ENCODE measurements around the gene CTSD.

The CTSD gene

DNA sequence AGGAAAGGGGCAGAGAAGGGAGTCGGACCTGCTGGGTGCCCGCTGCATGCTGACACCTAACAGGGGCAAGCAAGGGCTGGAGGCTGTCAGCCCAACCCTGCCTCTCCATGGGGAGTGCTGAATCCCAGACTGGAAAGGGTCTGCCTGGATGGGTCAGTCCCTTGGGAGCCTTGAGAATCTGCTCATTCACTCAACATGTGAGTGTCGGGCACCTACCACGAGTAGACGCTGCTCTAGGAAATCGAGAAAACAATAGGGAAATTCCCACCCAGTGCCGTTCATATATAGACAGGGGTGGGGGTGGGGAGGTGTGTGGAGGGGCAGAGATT, 4.4 kb upstream of the CTSD start:
- no peak for DNase-seq

DNA sequence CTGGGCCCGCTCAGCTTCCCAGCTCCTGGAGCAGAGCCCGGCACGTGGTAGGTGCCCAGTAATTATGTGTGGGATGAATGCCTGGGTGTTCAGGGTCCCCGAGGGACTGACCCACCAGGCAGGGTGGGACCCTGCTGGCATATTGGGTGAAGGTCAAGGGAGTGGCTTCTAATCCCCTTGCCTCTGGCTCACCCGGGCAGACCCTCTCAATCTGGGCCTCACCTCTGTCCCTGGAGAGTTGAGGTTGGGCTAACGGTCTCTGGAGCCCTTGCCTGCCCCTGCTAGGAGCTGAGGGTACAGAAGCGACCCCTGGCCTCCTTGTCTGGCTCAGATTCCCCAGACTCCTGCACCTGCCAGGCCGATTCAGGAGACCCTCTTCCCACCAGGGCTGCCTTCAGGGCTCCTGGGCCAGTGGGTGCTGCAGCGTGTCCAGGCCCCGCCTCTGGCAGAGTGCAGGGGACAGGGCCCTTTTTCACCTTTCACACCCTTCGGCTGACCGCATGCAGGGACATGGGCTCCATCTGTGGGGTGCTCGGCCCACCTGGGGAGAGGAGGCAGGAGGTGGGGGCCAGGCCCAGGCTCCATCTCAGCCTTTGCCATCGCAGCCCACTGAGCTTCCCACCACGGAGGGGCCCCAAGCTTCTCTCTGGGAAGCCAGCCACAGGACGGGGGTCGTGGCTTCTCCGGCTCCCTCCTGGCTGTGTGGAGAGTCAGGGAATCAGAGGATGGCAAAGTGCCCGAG, 3.8 kb upstream of the CTSD start:
- no peak for DNase-seq

DNA sequence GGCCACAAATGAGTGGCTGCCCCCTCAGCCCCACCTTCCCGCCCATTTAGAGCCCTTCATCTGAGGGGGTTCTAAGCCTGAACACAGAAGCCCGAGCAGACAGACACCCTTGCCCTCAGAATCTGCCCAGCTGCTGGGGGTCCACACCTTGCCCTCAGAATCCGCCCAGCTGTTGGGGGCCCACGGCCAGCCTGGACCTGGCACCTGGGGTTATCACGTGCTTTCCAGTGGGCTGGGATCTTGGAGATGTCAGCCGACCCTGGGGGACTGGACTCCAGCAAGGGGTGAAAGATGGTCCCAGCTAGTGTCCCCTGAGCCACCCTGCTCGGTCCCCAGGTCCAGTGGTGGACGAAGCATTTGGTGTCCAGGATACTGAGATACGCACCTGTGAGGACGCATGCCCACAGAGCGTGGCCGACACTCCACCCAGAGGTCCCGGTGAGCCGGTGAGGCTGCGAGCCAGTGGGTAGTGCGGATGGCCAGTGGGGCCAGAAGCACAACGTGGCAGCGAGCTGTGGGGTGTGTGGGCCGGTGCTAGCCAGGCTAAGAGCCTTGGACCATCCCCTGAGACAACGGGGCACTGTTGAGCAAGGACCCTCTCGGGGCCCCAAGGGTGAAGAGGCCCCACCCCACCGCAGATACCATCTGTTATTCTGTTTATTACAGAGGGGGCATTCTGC, 3.1 kb upstream of the CTSD start:
- no peak for DNase-seq

DNA sequence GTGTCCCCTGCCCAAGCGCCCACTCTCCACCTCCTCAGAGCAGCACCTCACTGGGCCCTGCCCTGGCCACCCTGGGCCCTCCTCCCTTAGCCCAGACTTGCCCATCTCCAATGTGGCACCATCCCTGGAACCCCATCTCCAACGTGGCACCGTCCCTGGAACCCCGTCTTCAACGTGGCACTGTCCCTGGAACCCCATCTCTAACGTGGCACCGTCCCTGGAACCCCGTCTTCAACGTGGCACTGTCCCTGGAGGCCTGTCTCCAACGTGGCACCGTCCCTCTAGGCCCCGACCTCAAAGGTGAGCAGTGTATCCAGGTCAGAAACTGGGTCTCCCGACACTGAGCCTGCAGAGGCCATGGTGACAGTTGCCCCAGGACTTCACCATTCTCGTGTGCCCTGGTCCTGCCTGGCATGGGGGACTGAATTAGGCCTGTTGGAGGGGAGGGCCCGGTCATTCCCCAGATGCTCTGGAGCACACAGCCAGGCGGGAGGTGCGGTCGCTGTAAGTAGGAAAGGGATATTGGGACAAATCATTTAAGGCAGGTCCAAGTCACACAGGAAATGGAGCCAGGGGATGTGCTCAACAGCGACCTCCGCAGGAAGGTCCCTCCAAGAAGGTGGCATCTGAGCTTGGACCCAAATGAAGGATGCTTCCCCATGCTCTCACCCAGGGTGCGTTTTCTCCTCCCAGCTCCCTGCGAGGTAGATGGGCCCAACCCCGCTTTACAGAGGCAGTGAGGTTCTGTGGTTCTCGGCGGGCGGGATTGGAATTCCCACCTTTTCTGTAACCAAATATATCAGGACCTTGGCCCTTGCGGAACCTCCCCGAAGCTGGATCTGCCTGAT, 2.4 kb upstream of the CTSD start:
- DNase-seq = no peak

DNA sequence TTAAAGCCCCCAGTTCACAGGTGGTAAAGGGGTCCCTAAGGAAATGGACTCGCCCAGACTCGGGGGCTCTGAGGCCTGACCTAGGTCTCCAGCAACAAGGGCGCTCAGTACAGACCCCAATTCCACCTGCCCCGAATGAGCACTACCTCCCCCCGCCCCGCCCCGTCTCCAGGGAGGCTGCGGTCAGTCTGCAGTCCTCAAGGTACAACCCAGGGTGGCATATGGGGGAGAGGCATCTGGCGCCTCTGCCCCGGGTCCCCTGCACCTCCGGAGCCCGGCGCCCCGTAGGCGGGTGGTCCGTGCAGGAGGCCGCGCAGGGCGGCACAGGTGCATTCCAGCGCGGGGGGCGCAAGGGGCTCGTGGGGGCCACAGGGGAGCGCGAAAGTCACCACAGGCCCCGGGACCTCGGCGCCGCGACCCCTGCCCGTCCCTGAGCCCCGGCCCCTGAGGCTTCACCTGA, 361 bp downstream of the CTSD start:
- no peak for DNase-seq

DNA sequence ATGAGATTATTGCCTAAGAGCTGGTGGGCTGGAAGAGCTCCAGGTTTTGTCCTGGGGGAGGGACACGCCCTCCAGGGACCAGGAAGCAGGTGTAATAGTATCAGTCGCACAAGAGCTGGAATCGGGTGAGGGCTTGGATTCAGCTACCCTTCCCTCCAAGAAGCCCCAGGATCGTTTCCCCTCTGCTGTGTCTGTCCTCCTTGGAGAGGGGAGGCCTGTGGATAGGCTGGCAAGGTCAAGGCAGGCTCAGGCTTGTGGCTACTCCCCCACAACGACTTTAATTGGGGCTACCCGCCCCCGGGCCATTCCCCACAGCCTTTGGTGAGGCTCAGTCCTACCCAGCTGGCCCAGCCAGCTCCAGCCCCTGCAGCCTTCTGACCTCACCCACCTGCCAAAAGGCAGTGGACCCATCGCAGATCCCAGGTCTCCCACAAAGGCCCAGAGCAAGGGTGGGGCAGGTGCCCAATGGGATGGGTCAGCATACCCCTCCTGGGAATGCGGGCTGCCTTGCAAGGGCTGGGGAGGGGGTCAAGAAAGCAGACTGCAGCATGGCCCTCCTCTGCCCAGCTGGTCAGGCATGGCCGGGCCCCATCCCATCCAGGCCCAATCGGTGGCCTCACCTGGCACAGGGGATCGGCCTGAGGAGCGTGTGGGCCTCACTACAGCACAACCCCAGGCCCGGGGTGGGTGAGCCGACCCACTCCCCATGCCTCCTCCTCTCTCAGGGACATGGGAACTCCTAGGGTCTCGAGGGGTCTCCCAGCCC, 1.0 kb downstream of the CTSD start:
- DNase-seq = no peak

DNA sequence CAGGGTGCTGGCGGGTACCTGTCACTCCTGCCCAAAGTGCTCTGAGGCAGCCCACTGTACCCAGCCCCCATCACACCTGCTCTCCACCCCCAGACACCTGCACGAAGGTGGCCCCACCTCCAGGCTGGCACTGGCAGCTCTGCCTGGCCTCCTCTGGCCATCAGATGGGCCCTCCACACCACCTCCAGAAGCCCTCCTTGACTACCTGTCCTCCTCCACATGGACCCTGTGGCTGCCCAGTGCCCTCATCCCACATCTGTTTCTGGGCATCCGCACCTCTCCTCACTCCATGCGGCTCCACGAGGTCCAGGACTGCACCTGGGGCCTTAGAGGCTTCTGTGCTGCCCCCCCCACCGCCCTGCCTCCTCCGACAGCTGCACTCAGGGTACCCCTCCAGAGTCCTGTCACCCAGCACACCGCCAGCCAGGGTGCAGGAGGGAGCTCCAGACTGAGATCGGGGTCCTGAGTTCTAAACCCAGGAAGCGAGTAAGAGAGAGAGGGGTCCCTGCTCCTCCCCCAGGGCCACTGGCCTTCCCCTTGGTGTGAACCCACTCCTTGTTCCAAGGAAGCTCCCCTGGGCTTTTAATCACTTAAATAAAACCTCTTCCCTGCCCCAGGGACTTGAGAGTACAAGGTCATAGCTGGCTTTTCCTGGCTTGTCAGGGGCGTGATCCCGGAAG, 1.7 kb downstream of the CTSD start:
- no peak for DNase-seq

DNA sequence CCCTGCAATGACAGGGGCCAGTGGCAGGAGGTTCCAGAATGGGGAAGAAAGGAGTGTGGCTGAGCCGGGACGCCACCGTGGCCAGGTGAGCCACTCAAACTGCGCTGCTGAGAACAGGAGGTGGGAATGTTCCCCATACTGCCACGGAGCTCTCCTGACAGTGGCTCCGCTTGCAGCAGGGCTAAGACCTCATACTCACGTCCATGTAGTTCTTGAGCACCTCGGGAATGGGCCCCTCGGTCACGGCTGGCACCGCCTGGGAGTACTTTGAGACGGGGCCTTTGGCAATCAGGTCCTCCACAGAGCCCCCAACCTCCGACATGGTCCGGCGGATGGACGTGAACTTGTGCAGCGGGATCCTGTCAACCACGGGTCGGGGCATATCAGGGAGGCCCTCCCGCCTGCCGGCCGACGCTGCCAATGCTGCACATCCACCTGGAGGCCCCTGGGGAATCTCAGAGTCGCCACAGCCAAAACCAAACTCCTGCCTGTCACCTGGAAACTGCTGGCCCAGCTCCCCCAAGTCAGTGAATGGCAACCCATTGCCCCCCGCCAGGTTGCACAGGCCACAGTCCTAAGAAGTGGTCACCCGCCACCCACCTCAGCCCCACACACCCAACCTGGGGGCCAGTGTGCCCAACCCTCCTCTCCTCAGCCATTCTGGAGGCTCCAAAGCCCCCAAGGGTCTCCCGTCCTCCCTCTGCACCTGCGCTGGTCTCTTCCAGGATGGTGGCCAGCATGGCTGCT, 2.4 kb downstream of the CTSD start:
- no peak for DNase-seq

DNA sequence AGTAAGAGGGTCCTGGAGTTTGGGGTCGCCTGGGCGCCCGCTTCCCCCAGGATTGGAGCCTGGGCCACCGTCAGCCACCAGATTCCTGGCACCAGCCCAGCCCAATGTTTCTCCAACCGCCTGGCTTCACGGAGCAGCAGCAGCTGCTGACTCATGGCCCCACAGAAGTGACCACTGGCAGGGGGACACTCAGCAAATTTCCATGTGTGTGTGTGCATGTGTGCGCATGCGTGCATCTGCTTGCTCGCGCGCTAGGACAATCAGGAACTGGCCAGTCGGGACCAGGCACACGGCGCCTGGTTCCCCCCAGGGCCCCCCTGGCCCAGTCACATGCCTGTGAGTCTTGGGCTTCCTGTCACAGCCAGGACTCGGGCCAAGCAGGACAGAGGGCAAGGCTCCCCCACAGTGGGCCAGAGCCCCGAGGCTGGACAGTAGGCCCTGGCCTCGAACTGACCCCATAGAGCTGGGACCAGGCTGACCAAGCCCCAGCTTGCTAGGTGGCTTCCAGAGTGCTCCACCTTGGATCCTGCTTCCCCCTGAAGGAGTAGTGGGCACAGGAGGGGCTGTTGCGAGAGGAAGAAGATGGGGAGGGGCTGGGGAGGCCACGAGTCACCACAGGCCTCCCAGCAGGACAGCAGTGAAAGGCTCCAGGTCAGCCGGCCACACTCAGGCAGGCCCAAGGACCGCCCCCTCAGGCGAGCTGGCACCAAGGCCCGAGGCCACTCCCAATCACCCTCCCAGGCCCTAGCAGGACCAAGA, 3.2 kb downstream of the CTSD start:
- no peak for DNase-seq

DNA sequence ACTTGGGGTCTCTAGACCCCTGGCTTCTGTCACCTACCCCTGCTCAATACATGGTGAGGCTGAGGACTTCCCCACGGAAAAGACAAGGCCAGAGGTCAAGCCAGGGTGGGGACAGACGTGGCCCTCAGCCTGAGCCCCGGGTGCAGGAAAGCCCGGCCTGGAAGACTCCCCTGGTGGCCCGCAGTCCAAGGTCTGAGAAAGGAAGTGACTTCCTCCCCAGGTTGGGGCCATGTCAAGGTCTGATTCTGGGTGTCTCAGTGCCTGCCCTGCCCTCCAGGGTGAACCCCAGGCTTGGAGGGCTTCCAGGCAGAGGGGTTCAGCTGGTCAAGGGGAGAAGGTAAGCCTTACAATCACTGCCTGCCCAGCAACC, 3.9 kb downstream of the CTSD start:
- DNase-seq = no peak

DNA sequence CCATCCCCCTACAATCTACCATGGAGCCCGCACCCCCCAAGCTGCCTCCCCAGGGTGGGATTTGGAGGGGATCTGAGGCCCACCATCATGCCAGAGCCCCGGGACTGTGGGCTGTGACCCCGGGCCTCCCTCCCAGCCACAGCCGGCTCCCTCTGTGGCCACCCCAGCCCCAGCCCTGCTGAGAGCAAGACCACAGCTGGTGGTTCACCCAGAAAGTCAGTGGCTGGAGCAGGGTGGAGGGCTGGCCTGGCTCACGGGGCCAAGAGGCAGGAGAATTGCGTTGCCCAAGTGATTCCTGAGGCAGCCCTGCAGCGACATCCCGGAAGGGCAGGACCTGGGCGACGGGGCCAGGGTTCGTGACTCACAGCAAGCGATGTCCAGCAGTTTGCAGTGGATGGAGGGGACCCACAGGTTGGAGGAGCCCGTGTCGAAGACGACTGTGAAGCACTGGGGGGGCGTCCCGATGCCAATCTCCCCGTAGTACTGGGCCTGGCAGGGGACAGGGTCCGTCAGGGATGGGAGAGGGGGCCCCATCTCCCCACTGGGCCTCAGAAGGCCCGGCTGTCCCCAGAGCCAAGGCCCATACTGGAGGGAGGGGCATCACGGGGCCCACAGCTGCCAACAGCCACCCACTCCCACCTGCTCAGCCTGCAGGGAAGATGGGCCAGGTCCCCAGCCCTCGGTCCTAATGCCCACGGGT, 4.4 kb downstream of the CTSD start:
- DNase-seq = no peak

DNA sequence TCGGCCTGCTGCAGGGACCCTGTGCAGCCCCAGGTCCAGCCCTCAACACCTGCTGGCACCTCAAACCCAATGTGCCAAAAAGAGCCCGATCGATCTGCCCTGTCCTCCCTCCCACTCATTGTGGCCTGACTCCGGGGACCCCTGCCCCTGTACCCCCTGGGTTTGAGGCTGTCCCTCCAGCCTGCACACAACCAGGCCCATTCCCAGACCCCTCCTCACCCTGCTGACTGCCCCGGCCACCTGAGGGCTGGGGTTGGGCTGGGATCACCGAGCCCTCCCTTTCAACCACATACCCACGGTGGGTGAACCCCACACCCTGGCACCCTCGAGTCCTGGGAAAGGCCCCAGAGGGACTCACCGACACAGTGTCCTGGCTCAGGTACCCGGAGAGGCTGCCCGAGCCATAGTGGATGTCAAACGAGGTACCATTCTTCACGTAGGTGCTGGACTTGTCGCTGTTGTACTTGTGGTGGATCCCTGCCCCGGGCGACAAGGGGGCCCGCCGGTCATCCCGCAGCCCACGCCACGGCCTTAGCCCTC, 5.0 kb downstream of the CTSD start:
- DNase-seq = no peak

DNA sequence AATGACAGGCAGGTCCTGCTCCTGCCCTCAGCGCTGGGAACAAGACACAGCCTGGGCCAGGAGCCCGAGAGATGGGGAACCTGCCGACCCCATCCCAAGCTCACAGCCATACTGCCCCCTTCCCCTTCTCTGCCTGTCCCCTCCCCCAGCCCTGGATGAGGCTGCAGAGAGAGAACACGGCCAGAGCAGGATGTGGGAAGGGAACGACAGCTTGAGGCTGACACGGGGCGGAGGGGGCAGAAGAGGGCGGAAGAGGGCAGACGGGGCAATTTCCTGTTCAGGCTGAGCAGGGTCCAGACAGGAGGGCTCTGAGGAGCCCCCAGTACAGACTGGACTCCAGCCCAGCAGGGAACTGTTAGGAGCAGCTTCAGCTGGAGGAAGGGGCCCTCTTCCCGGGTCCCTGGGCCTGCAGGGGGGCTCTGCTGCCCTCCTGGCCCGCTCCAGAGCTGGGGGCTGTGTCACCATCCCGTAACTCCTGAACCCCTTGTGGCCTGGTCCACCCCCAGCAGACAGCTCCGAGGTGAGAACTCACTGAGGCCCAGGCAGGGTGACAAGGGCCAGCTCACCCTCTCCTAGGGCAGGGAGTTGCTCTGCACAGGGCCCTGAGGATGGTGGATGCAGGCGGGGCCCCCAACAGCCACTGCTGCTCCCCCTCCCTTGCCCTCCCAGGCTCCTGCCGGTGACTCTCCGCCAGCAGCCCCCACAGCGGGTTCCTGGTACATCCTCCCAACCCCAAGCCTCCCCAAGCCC, 5.7 kb downstream of the CTSD start:
- peak; percentile 38 for DNase-seq

DNA sequence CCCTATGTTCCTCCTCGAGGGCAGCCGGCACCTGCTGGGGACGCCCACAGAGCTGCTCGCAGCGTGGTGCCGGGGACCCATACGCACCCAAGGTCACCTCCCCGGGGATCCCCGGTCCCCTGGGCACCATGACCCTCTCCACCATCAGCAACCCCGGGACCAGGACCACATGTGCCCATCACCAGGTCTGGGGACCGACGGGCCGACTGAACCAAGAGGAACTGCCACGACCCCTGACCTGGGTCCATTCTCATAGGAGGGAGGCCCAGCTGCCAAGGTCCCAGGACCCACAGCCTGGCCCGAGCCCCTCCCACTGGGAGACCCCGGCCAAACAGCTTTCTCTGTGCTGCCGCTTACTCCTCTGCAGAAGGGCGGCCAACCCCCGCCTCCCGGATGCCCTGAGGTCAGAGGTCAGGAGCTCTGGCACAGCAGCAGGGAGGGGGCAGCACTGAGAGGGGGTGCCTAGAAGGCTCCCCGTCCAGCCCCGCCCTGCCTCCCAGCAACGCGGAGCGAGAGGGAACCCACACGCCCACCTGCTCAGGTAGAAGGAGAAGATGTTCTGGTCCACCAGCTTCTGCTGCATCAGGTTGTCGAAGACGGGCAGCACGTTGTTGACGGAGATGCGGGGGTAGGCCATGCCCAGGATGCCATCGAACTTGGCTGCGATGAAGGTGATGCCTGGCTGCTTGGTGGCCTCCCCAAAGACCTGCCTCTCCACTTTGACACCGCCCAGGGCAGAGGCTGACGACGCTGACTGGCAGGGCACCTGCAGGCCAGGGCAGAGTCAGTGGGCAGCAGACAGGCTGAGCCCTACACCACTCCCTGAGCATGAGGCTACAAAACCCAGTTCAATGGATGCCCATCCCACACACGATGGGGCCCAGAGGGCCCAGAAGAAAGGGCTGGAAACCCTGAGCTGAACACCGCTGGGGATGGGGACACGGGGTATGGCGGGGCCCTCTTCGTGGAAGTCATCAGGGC, 6.6 kb downstream of the CTSD start:
- no peak for DNase-seq

DNA sequence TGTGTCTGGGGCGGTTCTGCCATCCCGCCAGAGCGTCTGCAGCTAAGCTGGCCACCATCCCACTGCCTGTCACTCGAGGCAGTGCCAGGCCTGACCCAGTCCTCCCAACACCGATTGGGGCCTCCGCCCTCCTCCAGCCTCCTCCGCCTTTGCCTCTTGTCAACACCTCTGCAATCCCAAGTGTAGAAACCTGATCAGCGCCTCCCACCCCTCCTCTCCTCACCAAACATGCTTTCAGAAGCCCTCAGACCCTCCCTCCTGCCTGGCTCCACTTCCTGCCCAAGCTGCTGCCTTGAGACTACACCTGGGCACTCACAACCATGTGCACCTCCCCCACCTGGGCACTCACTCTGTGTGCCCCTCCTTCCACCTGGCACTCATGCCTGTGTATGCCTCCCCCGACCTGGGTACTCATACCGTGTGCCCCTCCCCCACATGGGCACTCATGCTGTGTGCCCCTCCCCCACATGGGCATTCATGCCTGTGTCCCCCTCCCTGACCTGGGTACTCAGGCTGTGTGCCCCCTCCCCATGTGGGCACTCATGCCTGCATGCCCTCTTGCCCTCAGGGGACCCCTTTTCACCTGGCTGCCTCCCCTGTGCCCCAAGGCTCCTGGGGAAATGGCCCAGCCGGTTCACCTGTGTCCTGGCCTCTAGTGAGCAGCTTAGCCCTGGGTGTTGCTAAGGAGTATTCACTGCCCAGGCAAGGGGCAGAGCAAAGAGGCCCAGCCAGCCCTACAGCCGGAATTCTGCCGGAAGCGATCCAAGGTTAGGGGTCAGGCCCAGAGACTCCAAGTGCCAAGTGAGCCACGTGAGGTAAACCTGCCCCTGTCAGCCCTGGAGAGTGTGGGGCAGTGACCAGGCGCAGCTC, 7.8 kb downstream of the CTSD start:
- no peak for DNase-seq

DNA sequence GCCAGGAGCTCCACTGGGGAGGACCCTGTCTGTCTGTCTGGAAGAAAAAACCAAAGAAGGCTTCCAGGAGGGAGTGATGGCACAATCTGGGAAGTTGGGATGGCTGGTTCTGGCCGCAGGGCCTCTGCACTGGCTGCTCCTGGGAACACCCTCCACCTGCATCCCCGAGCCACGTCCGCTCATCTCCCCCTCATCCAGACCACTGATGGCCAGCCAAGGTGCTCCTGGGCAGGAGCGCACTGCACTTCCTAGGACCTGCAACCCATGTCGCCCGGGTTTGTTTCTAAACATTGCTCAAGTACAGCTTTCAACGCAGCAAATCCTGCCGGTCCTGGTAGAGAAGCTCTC, 8.4 kb downstream of the CTSD start:
- no peak for DNase-seq
